Brain microvascular endothelial cell (primary cell): Measurements from ENCODE around the gene RABGEF1.
"Not testable (repeated sequence)": the region's sequence is repeated elsewhere in the genome, so short reads cannot be mapped to it uniquely, and the experiment has no call there.

ENCODE experiments used
- DNase-seq: peaks from one replicate; pipeline ENCODE4 v3.0.0-alpha.2; 2020
- H3K27ac ChIP-seq: fragments of 250-450 bp; sonication (Bioruptor Pico); 2 replicates; pipeline ENCODE4 v1.5.1; 2020; ENCODE audit warnings: mild to moderate bottlenecking, moderate library complexity
- H3K27me3 ChIP-seq: fragments of 250-450 bp; sonication (Bioruptor Pico); replicated peaks from 2 replicates; pipeline ENCODE4 v1.5.1; 2020; ENCODE audit warnings: mild to moderate bottlenecking
- H3K36me3 ChIP-seq: fragments of 250-450 bp; sonication (Bioruptor Pico); replicated peaks from 2 replicates; pipeline ENCODE4 v1.5.1; 2020; ENCODE audit warnings: mild to moderate bottlenecking
- H3K4me3 ChIP-seq: 2 replicates; pipeline ENCODE4 v1.5.1; 2011; ENCODE audit warnings: low read depth, mild to moderate bottlenecking, control low read depth, low read length, moderate library complexity
- in situ Hi-C: cut with HindIII; loops from 2 replicates; pipeline ENCODE4 v1.10.0; 2017; ENCODE audit warnings: low sequenced_read_pairs, low pct_ligation_motif_present
- TF ChIP-seq, protein P1 (sequence below): IDR thresholded peaks from 2 replicates; pipeline ENCODE4 v1.5.1; 2011; ENCODE audit warnings: low read depth, mild to moderate bottlenecking, moderate library complexity, low read length, control low read depth, inconsistent platforms; ENCODE audit errors: missing control alignments

The RABGEF1 gene

DNA sequence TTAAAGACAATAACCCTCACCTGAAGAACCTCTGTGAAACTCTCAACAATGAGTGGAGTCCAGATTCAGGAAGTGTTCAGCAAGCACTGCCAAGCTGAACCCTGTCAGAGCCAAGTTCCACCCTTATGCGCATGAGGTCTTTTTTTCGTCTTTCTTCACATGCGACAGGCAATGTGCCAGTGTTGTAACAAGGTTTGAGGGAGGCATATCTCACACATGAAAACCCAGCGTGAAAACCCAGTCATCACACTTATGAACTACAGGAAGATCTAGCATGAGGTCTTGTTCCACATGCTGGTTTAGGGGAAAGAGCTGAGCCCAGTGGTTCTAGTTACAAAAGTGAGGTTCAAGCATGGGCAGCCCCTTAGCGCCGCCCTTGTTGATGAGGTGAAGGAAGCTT is 49.7 kb downstream of the RABGEF1 start:
- Histone ChIP-seq H3K27ac (no peak overlapping the region), H3K4me3 (no peak overlapping the region), H3K36me3 (peaks cover 36% of the 10 kb centered on the region), H3K27me3 (no peaks in the 10 kb centered on the region)
- in situ Hi-C loops: no loop called here
- DNase-seq: no peak
- TF ChIP-seq, protein P1, sequence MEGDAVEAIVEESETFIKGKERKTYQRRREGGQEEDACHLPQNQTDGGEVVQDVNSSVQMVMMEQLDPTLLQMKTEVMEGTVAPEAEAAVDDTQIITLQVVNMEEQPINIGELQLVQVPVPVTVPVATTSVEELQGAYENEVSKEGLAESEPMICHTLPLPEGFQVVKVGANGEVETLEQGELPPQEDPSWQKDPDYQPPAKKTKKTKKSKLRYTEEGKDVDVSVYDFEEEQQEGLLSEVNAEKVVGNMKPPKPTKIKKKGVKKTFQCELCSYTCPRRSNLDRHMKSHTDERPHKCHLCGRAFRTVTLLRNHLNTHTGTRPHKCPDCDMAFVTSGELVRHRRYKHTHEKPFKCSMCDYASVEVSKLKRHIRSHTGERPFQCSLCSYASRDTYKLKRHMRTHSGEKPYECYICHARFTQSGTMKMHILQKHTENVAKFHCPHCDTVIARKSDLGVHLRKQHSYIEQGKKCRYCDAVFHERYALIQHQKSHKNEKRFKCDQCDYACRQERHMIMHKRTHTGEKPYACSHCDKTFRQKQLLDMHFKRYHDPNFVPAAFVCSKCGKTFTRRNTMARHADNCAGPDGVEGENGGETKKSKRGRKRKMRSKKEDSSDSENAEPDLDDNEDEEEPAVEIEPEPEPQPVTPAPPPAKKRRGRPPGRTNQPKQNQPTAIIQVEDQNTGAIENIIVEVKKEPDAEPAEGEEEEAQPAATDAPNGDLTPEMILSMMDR: no peak

DNA sequence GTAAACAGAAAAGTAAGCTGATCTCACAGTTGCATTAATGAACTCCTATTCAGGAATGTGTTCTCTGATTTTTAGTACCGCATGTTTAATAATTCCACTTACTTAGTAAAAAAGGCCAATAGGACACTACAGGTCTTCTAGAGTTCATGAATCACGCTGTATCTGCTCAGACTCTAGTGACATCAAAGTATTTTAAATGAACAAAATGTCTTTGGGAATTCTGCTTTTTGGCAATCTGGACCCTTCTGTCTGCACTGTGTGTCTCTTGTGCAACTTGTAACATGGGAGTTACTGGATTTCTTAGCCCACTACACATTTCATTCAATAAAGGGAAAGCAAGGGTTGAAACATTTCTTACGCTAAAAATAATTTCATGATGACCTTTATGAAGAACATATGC is 50.2 kb downstream of the RABGEF1 start:
- H3K27me3 ChIP-seq: no peaks in the 10 kb centered on the region
- TF ChIP-seq, protein P1: no peak
- in situ Hi-C loops: no loop called here
- no peak for DNase-seq
- peaks cover 42% of the 10 kb centered on the region for H3K36me3 ChIP-seq
- H3K27ac ChIP-seq: no peak overlapping the region
- H3K4me3 ChIP-seq: no peak overlapping the region

DNA sequence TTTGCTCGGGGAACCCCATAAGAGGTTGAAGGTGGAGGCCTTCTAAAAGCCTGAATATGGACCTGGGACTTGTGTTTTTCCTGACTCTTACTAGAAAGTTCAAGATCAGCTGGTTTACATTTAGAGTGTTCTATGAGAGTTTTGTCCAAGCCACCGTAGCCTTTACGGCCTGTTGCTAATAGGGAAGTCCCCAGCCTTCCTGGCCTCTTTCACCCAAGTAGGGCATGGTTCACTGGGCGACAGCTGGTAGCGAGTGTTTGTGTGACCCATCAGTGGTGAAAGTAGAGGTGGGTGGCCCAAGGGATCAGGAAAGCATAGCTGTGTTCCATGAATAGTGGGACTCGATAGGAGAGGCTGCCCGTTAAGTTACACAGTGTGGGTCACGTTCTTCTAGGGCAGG is 60.1 kb downstream of the RABGEF1 start:
- TF ChIP-seq, protein P1: no peak
- no peaks in the 10 kb centered on the region for H3K27me3 ChIP-seq
- peaks cover 52% of the 10 kb centered on the region for H3K36me3 ChIP-seq
- no peak overlapping the region for H3K27ac ChIP-seq
- no peak for DNase-seq
- H3K4me3 ChIP-seq: no peak overlapping the region
- in situ Hi-C loops: no loop called here

DNA sequence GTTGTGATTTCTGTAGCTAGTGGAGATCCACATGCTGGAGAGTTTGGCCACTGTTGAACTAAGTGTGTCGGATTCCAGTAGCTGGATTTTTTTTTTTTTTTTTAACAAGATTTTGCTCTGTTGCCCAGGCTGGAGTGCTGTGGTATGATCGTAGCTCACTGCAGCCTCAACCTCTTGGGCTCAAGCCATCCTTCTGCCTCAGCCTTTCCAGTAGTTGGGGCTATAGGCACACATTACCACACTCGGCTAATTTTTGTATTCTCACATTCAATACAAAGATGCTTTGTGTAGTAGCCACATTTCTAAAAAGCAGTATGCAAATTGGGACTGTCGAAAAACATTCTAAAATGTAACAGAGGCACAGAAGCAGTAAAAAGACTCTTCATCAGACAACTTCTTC is 63.5 kb downstream of the RABGEF1 start:
- TF ChIP-seq, protein P1: peak; percentile 4
- H3K27ac ChIP-seq: no peak overlapping the region
- DNase-seq: no peak
- in situ Hi-C loops: no loop called here
- H3K36me3 ChIP-seq: peaks cover 54% of the 10 kb centered on the region
- H3K4me3 ChIP-seq: no peak overlapping the region
- no peaks in the 10 kb centered on the region for H3K27me3 ChIP-seq

DNA sequence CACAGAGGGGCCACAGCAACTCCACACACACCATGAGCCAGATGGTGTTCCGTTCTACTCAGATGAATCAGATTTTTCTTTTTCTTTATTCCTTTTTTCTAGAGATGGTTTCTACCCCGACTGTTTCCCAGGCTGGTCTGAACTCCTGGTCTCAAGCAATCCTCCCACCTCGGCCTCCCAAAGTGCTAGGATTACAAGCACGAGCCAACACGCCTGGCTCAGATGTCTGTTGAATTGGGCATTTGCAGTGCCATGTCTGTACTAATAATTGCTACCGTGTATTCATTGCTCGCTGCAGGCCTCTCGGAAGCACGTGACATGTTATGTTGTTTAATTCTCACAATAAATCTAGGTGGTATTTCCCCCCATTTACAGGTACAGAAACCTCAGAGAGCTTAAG is 67.2 kb downstream of the RABGEF1 start:
- Histone ChIP-seq H3K27ac (no peak overlapping the region), H3K4me3 (no peak overlapping the region), H3K36me3 (peaks cover 61% of the 10 kb centered on the region), H3K27me3 (no peaks in the 10 kb centered on the region)
- TF ChIP-seq, protein P1: no peak
- in situ Hi-C loops: no loop called here
- DNase-seq: no peak

DNA sequence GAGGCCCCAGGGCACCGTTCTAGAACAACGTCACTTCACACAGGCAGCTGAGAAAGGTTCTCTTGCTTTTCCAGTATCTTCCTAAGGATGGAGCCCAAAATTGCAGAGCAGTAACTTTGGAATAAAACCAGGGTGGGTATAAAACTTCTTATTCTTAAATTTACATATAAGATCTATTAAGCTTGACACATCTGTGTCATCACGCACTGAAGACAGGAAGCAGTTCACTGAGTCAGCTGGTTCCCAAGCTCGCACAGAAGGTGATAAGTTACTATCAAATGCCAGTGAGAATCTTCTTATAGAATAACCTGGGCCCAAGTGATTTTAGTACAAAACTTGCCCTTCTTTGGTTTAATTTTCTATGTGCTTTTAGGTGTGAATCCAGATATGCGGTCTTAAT is 70.2 kb downstream of the RABGEF1 start:
- in situ Hi-C loops: no loop called here
- no peak for DNase-seq
- peaks cover 49% of the 10 kb centered on the region for H3K36me3 ChIP-seq

DNA sequence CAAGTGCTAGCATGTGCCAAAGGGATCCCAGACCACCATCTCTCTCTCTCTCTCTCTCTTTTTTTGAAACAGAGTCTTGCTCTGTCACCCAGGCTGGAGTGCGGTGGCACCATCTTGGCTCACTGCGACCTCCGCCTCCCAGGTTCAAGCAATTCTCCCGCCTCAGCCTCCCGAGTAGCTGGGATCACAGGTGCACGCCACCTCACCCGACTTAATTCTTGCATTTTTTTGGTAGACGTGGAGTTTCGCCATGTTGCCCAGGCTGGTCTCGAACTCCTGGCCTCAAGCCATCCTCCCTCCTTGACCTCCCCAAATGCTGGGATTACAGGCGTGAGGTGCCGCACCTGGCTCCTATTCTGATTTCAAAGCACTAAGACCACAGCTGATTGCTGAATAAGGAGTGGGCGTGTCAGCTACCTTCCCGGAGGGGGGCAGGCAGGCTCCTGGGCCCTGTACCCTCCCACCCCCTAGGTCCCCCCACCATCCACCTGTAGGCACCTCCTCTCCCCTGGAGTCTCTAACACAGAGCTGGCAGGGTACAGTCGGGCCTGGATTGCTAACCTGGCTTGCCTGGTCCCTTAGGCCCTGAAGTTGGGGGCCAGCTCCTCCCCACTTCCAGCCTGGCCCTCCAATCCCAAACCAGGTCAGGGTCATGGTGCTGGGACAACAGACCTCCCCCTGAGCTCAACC is 74.8 kb downstream of the RABGEF1 start:
- H3K4me3 ChIP-seq, H3K27ac ChIP-seq, H3K27me3 ChIP-seq, in situ Hi-C loops, DNase-seq: not testable (repeated sequence)
- H3K36me3 ChIP-seq: peaks cover 13% of the 10 kb centered on the region

More for the DNA sequence above, 70.2 kb downstream of the RABGEF1 start:
- no peaks in the 10 kb centered on the region for H3K27me3 ChIP-seq
- H3K4me3 ChIP-seq: no peak overlapping the region
- H3K27ac ChIP-seq: no peak overlapping the region
- TF ChIP-seq, protein P1: no peak
